HEK293 (cell line): Measurements from ENCODE around the gene CAMK2D.

Experiments used
- CTCF ChIP-seq: fragments of 450-650 bp; formaldehyde crosslinking; IDR thresholded peaks from 2 replicates; pipeline ENCODE4 v1.5.1; 2016; ENCODE audit warnings: missing biosample characterization, missing genetic modification characterization
- PRDM1 ChIP-seq: fragments of 450-650 bp; formaldehyde crosslinking; IDR thresholded peaks from 2 replicates; pipeline ENCODE4; 2016; ENCODE audit warnings: missing biosample characterization, missing genetic modification characterization
- TCF7L2 ChIP-seq: IDR thresholded peaks from 2 replicates; pipeline ENCODE4 v1.6.1; 2011; ENCODE audit warnings: low read depth, mild to moderate bottlenecking, inconsistent platforms, low read length, moderate library complexity, borderline replicate concordance
- ZNF426 ChIP-seq: fragments of 450-650 bp; formaldehyde crosslinking; IDR thresholded peaks from 2 replicates; pipeline ENCODE4 v1.5.1; 2017; ENCODE audit warnings: missing biosample characterization, missing genetic modification characterization, mild to moderate bottlenecking, inconsistent platforms, moderate library complexity
- ZNF501 ChIP-seq: fragments of 450-650 bp; formaldehyde crosslinking; IDR thresholded peaks from 2 replicates; pipeline ENCODE4 v1.5.1; 2016; ENCODE audit warnings: missing biosample characterization, missing genetic modification characterization
- ZNF621 ChIP-seq: fragments of 450-650 bp; formaldehyde crosslinking; IDR thresholded peaks from 2 replicates; pipeline ENCODE4 v1.5.1; 2017; ENCODE audit warnings: missing biosample characterization, missing genetic modification characterization
- ZNF747 ChIP-seq: fragments of 450-650 bp; formaldehyde crosslinking; IDR thresholded peaks from 2 replicates; pipeline ENCODE4 v1.5.1; 2016; ENCODE audit warnings: missing biosample characterization, missing genetic modification characterization
- ZNF76 ChIP-seq: fragments of 450-650 bp; formaldehyde crosslinking; IDR thresholded peaks from 2 replicates; pipeline ENCODE4; 2016; ENCODE audit warnings: low read depth, missing biosample characterization, missing genetic modification characterization, borderline replicate concordance
- TF ChIP-seq, protein P1 (sequence below): sonication (generic); formaldehyde crosslinking; IDR thresholded peaks from 2 replicates; pipeline ENCODE4 v1.8.1; 2022; ENCODE audit warnings: mild to moderate bottlenecking, moderate library complexity, missing genetic modification reagents
- TF ChIP-seq, protein P2 (sequence below): fragments of 450-650 bp; formaldehyde crosslinking; IDR thresholded peaks from 2 replicates; pipeline ENCODE4 v1.5.1; 2016; ENCODE audit warnings: missing biosample characterization, missing genetic modification characterization, low read depth
- TF ChIP-seq, protein P3 (sequence below): fragments of 450-650 bp; formaldehyde crosslinking; IDR thresholded peaks from 2 replicates; pipeline ENCODE4 v1.5.1; 2016; ENCODE audit warnings: missing biosample characterization, missing genetic modification characterization
- TF ChIP-seq, protein P4 (sequence below): fragments of 450-650 bp; formaldehyde crosslinking; optimal IDR thresholded peaks from 2 replicates; pipeline ENCODE3; 2016; ENCODE audit warnings: missing biosample characterization, mild to moderate bottlenecking, missing genetic modification characterization

DNA sequence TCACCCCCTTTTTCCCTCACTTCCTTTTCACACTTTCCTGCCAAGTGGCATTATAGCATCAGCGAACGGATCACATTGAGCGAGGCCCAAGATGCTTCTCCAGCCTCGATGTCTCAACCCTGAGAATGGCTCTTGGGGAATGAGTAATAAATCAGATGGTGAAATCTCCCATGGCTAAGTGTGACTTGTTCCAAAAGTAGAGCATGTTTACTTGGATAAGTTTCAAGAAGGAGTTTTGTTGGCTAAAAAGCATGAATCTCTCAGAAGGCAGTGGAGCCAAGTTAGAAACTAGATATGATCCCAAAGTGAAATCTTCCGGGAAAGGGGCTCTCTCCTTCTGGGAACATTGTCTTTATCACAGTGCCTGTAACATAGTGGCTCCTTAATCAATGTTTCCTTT, 316.3 kb downstream of the CAMK2D start:
- TF ChIP-seq, protein P1, sequence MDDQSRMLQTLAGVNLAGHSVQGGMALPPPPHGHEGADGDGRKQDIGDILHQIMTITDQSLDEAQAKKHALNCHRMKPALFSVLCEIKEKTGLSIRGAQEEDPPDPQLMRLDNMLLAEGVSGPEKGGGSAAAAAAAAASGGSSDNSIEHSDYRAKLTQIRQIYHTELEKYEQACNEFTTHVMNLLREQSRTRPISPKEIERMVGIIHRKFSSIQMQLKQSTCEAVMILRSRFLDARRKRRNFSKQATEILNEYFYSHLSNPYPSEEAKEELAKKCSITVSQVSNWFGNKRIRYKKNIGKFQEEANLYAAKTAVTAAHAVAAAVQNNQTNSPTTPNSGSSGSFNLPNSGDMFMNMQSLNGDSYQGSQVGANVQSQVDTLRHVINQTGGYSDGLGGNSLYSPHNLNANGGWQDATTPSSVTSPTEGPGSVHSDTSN (CRISPR knock-in tag) = no peak
- TF ChIP-seq CTCF (tag by site-specific recombination) (no peak), TCF7L2 (no peak), ZNF501 (no peak), ZNF426 (no peak), ZNF76 (tag by site-specific recombination) (no peak), ZNF747 (tag by site-specific recombination) (no peak), PRDM1 (tag by site-specific recombination) (no peak), ZNF621 (tag by site-specific recombination) (no peak)
- TF ChIP-seq, protein P2, sequence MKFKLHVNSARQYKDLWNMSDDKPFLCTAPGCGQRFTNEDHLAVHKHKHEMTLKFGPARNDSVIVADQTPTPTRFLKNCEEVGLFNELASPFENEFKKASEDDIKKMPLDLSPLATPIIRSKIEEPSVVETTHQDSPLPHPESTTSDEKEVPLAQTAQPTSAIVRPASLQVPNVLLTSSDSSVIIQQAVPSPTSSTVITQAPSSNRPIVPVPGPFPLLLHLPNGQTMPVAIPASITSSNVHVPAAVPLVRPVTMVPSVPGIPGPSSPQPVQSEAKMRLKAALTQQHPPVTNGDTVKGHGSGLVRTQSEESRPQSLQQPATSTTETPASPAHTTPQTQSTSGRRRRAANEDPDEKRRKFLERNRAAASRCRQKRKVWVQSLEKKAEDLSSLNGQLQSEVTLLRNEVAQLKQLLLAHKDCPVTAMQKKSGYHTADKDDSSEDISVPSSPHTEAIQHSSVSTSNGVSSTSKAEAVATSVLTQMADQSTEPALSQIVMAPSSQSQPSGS = no peak
- TF ChIP-seq, protein P3, sequence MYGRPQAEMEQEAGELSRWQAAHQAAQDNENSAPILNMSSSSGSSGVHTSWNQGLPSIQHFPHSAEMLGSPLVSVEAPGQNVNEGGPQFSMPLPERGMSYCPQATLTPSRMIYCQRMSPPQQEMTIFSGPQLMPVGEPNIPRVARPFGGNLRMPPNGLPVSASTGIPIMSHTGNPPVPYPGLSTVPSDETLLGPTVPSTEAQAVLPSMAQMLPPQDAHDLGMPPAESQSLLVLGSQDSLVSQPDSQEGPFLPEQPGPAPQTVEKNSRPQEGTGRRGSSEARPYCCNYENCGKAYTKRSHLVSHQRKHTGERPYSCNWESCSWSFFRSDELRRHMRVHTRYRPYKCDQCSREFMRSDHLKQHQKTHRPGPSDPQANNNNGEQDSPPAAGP (tag by site-specific recombination) = no peak
- TF ChIP-seq, protein P4, sequence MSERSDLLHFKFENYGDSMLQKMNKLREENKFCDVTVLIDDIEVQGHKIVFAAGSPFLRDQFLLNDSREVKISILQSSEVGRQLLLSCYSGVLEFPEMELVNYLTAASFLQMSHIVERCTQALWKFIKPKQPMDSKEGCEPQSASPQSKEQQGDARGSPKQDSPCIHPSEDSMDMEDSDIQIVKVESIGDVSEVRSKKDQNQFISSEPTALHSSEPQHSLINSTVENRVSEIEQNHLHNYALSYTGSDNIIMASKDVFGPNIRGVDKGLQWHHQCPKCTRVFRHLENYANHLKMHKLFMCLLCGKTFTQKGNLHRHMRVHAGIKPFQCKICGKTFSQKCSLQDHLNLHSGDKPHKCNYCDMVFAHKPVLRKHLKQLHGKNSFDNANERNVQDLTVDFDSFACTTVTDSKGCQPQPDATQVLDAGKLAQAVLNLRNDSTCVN (tag by site-specific recombination) = no peak
